Activated naive CD4-positive, alpha-beta T cell treated with anti-CD3 and anti-CD28 coated beads, Interleukin-2, amount 50 U/mL, for 16 hours (primary cell): ENCODE results near the gene ADCY10.
"Not testable (repeated sequence)": the region's sequence is repeated elsewhere in the genome, so short reads cannot be mapped to it uniquely, and the experiment has no call there.

Experiments used
- DNase-seq: peaks from one replicate; pipeline ENCODE4 v3.0.0-alpha.2; 2020

ADCY10 gene

DNA sequence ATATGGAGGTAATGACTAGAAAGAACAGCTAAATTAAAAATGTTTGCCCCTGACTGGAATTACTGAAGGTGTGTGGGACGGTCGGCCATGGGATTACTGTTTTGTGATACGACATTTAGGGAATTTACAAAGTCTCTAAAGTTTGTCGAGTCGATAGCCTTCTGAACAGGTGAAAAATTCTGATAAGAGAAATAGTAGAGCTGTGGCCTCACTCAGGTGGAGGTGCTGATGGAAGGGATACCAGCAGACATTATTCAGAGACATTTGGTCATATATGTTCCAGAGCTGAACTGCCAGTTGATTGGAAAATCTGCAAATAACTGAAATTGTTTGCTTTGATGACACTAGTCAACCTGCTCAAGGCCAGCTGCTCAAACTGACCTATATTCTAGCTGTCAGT, 71.1 kb downstream of the ADCY10 start:
- no peak for DNase-seq

DNA sequence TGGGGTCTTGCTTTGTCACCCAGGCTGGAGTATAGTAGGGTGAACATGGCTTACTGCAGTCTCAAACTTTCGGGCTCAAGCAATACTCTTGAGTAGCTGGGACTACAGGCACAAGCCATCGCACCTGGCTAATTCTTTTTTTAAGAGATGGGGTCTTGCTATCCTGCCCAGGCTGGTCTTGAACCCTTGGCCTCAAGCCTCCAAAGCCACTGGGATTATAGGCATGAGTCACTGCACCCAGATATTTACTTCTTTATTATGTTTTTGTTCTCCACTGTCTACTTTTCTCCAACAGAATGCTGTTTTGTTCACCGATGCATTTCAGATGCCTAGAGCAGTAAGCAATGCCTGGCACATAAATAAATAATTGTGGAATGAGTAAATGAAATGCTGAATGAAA, 72.4 kb downstream of the ADCY10 start:
- no peak for DNase-seq

DNA sequence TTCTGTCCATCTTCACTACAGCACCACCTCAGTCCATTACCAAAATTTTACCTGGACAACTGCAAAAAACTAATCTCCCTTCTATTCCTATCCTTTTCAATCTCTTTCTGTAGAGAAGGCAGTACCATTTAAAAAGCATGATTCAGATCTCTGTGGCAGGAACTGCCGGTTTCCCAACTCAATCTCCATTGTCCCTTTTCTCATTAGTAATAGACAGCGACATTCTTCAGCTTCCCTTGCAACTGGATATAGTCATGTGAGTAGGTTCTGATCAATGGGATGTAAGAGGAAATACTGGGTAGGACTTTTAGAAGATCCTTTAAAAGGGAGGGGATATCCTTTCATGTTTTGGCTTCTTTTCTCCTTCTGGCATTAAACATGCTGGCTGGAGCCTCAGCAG, 74.9 kb downstream of the ADCY10 start:
- no peak for DNase-seq

DNA sequence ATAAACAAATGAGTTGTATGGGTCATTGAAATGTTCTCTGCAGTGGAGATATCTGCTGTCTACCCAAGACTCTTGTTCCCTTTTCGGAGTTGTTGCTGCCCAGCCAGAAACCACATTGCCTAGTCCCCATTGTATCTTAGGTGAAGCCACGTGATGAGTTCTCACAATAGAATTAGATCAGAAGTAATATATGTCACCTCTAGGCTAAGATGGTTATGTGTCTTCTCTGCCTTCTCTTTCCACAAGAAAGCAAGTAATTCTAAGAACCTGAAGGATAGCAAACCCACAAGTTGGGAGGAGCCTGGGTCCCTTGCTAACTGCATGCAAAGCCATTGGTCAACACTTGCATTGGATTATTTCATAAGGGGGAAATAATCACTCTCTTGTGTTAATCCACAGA, 76.6 kb downstream of the ADCY10 start:
- no peak for DNase-seq

DNA sequence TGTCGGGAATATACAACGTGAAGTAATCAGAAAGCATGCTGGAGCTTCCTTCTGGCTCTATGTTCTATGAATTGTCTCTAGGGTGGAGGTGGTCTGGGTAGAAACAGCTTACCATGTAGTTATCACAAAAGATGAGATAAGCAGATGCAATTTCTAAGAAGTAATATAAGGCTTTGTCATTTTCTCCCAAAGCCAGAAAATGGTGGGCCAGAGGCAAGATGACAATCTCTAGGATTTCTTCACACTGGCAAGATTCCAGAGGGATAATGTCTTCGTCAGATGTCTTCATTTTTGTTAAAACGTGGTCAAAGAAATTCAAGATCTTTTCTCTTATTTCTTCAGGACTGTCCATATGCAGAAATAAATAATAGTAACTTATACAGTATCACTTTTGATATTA, 77.7 kb downstream of the ADCY10 start:
- no peak for DNase-seq

DNA sequence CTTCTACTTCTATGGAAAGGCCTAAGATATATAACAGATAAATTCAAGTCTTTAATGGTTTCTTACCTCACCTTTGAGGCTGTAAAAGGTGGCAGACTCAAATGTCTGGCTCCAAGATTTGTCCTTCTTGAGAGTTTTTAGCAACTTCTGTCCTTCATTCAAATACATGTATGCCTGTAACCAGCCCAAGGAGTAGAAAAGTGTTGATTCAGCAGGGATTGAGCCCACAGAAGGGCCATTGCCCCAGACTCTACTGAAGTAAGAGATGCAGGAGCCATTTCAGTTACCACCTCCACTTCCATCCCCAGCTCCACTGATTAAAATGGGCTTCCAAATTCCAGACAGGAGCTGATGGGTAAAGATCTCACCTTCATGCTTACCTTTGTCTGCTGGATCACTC, 80.0 kb downstream of the ADCY10 start:
- DNase-seq = no peak

DNA sequence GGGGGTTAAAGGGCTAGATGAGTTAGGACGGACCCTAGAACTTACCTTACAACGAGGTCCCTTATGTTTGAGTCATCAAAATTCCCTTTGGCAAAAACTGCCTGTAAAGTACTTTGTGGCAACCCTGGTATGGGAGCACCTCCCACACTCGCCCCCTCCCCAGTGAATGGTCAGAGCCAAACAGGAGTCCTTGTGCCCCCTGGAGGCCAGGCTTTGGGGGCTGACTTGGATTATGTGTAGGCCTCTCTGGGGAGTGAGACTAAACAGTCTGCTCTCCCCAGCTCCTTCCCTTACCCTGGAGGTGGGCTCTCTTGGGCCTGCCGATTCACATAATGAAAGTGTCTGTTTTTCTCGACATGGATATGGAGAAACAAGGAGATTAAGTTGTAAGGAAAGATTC, 81.2 kb downstream of the ADCY10 start:
- DNase-seq = no peak

DNA sequence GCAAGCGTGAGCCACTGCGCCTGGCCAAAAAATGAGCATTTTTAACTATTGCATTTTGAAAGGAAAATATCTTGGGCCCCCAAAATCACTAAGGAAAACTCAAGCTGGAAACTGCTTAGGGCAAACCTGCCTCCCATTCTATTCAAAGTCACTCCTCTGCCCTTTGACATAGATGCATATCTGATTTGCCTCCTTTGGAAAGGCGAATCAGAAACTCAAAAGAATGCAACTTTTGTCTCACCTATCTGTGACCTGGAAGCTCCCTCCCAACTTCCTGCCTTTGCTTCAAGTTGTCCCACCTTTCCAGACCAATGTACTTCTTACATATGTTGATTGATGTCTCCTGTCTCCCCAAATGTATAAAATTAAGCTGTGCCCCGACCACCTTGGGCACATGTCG, 83.3 kb downstream of the ADCY10 start:
- not testable (repeated sequence) for DNase-seq

DNA sequence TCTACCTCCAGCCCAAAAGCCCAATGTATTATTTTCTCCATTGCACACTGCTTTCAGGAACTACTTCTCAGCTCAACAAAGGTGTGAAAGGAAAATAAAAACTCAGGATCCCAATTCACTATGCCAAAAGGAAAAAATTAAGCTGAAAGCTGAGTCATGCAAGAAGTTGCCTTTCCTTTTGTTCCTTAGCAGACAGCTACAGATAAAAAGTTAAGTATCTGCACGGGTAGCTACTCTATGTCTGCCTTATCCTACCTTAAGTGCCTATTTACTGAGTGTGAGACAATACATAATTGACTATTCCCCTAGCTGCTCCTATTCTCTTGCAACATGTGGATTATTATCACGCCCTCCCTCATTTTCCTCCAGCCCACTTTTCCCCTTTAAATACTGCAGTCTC, 84.1 kb downstream of the ADCY10 start:
- no peak for DNase-seq

DNA sequence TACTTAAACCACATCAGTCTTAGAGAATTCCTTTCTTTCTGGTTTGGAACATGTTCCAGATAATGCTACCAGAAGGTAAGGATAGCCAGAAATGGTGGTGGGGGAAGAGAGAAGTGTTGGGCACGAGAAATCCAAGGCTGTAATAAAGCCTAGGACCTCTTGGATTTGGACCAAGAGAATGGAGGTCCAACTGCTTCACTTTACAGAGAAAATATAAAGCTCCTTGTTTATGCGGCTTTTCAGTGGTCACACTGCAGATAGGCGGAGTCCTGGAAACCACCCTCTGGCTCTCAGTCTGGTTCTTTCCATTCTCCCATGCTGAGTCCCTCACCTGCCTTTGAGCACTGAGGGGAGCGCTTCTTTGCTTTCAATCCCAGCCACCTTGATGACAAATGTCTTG, 87.8 kb downstream of the ADCY10 start:
- DNase-seq = no peak

DNA sequence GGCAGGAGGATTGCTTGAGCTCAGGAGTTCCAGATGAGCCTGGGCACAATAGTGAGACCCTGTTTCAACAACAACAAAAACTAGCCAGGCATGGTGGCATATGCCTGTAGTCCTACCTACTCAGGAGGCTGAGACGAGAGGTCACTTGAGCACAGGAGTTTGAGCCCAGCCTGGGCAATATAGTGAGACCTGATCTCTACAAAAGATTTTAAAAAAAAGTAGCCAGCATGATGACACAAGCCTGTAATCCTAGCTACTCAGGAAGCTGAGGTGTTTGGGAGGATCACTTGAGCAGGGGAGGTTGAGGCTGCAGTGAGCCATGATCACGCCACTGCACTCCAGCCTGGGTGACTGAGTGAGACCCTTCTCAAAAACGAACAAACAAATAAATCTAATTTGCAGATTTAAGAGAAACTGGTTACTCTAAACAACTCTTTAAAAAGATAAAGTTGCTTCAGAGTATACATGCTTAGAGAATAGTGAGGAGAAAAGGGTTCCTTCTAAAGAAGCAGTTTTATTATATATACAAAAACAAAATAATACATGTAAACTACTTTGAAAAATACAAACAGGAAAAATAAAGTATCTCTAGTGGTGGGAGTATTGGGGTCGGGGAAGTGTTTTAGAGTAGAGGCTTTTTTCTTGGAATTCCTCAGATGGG, 88.4 kb downstream of the ADCY10 start:
- no peak for DNase-seq

DNA sequence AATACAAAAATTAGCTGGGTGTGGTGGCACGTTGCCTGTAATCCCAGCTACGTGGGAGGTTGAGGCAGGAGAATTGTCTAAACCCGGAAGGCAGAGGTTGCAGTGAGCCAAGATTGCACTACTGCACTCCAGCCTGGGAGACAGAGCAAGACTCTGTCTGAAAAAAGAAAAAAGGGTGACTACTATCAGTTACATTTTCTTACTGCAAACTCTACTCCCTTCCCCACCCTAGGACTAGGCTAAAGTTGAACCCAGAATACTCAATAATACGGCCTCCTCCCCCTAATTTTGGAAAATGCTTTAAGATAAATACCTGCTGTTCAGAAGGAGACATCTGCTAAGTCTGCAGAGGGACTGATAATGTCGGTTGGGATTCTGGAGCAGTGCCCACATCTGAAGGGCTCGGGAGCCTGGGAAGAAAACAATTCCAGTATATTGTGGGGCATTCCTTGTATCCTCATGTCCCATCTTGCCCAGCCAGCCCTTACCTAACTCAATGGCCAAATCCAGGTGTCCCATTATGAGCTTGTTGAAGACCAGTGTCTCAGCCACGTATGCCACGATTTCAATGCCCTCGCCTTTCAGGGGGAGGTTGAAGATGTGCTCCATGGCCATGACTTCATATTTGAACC, 89.7 kb downstream of the ADCY10 start:
- DNase-seq = no peak

DNA sequence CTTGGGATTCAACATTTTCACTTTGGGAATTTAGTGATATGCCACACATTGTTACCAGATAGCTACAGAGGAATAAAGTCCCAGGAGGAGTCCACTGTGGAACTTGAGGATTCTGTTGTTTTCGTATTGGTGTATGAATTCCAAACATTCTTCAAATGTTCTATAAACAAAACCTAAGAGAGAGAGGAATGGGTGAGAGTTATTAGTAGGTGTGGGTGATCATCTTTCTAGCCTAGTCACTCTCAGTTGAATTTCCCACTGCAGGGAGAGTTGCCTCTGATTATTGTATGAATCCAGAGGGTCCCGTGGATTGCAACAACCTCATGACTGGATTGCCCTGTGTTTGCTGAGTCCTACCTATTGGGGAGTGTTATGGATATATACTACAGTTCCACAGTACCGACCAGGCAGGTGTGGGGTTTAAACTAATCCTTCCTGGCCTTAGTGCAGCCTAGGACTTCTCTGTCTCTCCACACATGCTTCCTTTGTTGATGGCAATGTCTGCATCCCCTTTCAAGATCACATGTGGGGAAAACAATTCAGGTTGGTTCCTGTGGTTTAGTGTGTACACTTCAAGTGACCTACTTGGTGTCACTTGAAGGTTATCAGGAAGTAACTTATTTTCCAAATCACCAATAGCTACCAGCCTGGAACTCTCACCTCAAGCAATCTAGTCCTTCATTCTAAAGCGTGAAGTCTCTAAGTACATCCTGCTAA, 91.8 kb downstream of the ADCY10 start:
- DNase-seq = no peak

DNA sequence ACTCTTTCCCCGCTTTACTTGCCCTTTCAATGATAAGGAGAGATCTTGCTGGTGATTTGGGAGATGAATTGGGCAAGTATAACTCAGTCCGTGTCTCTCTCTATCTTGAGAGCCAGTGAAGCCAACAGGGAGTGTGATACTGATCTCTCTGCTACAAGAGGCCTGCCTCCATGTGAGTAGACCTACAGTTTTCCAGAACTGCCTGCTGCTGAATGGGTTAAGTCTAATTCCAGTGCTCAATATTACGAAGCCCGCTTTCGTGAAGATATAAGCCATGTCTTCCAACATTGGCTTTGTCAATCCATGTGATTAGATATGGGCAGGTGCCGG, 92.6 kb downstream of the ADCY10 start:
- DNase-seq = no peak

DNA sequence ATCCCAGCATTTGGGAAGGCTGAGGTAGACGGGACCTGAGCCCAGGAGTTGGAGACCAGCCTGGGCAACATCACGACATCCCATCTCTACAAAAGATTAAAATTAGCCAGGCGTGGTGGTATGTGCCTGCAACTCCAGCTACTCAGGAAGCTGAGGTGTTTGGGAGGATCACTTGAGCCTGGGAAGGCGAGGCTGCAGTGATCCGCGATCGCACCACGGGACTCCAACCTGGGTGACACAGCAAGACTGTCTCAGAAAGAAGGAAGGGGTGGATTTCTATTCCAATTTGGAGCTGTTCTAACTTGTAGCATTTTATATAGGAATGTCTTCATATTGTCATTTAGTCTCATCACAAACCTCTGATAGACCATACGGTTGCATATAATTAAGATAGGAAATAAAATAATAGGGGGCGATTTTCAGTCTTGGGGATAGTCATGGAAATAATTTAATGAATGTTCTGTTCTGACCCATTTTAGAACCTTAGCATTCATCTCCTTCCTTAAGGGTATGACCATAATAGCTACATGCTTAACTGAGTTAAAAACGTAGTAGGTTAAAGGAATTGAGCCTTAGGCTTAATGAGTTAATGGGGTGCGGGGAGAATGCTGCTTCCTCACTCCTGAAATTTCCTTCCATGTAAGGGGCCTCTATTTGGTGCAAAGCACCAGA, 93.1 kb downstream of the ADCY10 start:
- no peak for DNase-seq

DNA sequence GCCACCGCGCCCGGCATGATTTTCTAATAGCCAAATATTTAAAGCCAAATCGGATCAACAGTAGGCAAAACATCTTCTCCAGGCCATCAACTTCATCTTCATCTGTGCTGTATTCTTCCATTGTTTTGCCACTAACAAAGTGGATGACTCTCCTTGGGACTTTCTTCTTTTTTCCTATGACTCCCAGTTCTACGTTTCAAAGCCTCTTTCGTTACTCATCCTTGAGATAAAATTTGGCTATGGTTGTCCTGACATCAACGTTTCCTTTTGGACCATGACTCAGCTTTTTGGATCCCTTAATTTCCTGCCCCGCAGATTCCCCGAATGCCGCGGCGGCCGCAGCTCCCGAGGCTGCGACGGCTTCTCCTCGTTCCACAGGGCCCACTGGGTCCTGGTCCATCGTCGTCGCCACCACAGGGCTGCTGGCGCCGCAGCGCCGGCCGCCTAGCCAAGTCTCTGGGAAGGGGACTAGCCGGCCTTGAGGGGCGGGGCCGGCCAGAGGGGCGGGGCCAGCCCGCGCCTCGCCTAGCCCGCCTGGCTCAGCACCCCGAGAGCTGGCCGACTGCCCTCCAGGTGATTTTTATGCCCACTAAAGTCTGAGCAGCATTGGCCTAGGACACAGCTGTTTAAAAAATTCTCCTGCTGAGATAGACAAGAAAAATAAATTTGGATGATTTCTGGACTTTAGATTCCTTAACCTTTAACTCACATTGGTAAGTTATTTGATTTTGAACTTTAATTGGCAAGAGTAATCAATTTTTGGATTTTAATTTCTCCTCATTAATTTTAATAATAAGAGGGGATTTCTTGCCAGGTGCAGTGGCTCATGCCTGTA, 93.9 kb downstream of the ADCY10 start:
- peak; percentile 12 for DNase-seq

DNA sequence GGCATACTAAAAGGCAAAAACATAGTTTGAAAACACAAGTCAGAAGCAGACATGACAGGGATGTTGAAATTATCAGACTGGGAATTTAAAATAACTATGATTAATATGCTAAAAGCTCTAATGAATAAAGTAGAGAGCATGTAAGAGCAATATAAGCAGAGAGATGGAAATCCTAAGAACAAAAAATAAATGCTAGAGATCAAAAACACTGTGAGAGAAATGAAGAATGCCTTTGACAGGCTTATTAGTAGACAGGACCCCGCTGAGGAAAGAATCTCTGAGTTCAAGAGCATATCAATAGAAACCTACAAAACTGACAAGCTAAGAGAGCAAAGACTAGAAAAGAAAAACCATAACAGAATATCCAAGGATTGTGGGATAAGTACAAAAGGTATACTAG, 98.3 kb downstream of the ADCY10 start:
- DNase-seq = no peak

DNA sequence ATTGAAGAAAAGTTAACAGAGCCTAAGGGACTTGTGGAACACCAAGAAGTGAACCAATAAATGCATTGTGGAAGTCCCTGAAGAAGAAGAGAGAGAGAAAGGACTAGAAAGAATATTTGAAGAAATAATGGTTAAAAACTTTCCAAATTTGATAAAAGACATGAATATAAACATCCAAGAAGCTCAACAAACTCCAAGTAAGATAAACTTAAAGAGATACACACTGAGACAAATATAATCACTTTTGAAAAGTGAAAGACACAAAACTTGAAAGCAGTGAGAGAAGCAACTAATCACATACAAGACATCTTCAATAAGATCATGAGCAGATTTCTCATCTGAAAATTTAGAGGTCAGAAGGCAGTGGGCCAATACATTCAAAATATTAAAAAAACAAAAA, 101.0 kb downstream of the ADCY10 start:
- no peak for DNase-seq

DNA sequence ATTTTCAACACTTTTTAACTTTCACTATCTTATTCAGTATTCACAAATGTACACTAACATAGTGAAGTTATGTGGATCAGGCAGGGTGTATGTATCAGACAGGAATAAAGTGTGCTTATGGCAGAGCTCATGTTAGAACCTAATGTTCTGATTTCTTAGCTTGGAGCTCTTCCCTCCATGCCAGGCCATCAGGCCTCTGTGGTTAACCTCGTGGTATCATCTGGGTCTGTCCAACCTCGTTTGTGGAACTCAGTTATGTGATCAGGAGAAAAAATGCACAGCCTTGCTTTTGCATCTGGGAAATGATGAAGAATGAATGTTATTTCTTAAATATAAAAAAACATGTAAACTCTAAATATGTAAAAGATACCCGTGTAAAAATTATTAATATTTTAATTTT, 105.2 kb downstream of the ADCY10 start:
- DNase-seq = no peak

DNA sequence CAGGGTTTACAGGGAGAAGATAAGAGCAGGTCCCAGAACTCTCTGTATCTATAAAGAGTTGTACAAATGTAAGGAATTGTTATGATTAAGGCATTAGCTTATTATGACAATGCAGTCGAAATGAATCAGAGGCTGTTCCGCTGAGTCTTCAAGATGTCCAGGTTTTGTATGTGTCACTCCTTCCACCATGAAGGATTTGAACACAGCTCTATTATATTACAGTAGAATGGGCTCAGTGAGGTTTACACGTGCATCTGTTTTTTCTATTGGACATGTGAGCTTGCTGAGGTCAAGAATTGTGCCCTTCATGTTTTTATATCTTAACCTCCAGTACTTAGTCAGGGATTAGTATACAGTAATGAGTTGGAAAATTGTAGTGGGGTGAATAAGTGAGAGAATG, 105.8 kb downstream of the ADCY10 start:
- DNase-seq = no peak

DNA sequence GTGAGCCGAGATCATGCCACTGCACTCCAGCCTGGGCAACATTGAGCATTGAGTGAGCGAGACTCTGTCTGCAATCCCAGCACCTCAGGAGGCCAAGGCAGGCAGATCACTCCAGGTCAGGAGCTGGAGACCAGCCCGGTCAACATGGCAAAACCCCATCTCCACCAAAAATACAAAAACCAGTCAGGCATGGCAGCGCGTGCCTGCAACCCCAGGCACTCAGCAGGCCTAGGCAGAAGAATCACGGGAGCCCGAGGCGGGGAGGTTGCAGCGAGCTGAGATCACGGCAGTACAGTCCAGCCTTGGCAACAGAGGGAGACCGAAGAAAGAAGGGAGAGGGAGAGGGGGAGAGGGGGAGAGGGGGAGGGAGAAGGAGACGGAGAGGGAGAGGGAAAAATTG, 107.3 kb downstream of the ADCY10 start:
- DNase-seq = not testable (repeated sequence)

DNA sequence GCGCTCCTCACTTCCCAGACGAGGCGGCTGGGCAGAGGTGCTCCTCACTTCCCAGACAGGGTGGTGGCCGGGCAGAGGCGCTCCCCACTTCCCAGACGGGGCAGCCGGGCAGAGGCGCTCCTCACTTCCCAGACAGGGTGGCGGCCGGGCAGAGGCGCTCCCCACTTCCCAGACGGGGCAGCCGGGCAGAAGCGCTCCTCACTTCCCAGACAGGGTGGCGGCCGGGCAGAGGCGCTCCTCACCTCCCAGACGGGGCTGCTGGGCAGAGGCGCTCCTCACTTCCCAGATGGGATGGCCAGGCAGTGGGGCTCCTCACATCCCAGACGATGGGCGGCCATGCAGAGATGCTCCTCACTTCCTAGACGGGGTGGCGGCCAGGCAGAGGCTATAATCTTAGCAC, 107.7 kb downstream of the ADCY10 start:
- DNase-seq = not testable (repeated sequence)

DNA sequence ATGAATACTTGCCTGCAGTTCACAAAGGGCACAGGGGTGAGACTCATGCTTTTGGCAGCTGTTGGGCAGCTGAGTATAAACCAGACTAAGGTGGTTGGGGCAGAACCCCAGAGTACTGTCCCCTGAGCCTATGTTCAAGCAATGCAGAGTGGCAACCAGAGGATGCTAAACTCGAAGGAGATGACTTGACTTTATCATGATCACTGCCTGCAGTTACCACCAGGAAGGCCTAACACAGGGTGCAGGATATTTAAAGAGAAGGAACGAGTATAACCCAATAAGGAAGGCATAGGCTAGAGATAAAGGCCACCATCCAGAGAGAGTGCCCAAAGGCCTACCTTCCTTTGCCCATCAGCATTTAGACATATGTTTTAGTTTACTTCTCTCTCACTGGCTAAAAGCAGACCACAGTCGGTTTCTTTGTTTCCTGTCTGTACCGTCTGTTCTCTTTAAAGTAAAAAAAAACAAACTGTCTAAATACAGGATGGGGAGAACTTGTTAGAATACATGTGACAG, 108.8 kb downstream of the ADCY10 start:
- DNase-seq = no peak
